Measurements from ENCODE around the gene SGCE. TPM values are rescaled to one million over a fixed set of nuclear protein-coding genes. Genes with fewer than 3 reads are reported as not detected.

Gene SGCE
- total and polyA plus RNA-seq, 2 experiments from 2014 or later, result 77.6 to 114 TPM

DNA sequence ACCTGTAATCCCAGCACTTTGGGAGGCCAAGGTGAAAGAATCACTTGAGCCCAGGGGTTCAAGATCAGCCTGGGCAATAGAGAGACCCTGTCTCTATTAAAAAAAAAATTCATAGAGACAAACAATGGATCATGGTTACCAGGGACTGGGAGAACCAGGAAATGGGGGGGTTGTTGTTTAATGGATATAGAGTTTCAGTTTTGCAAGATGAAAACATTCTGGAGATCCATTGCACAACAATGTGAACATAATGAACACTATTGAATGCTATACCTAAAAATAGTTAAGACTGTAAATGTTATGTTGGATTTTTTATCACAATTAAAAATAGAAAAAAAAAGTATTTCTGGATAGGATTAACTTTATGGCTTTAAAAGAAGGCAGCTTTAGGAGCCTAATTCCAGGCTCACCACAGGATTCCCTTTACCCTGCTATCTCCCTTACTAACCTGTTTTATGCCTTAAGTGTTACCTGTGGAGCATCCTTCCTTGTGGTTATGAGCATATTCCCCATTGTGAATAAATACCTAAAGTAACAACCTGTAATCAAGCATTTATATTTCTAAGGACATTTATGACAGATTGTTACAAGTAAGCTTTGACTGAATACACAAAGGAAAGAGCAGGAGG, 45.1 kb upstream of the SGCE start:
- Histone ChIP-seq H3K4me2 (no peak overlapping the region), H2AFZ (no peak overlapping the region), H3K4me1 (ENCODE audit: insufficient read depth) (peaks cover 24% of the 10 kb centered on the region), H3K4me3 (no peak overlapping the region), H3K9me2 (replicated peaks; ENCODE audit: insufficient read depth) (no peaks in the 10 kb centered on the region), H3K79me2 (no peaks in the 10 kb centered on the region), H3K36me3 (replicated peaks; ENCODE audit: insufficient read depth, low read depth) (no peaks in the 10 kb centered on the region), H3K27me3 (no peaks in the 10 kb centered on the region), H3K9me3 (ENCODE audit: low read depth) (no peaks in the 10 kb centered on the region), H4K20me1 (ENCODE audit: insufficient read depth, poor library complexity, severe bottlenecking) (no peaks in the 10 kb centered on the region), H3K27ac (peak overlapping the region; percentile 70)
- no peak for DNase-seq (ENCODE audit: low spot score)
- no peak for TF ChIP-seq EZH2 (IDR thresholded peaks at IDR 0.05; ENCODE audit: borderline replicate concordance)
- TF ChIP-seq, protein P1, sequence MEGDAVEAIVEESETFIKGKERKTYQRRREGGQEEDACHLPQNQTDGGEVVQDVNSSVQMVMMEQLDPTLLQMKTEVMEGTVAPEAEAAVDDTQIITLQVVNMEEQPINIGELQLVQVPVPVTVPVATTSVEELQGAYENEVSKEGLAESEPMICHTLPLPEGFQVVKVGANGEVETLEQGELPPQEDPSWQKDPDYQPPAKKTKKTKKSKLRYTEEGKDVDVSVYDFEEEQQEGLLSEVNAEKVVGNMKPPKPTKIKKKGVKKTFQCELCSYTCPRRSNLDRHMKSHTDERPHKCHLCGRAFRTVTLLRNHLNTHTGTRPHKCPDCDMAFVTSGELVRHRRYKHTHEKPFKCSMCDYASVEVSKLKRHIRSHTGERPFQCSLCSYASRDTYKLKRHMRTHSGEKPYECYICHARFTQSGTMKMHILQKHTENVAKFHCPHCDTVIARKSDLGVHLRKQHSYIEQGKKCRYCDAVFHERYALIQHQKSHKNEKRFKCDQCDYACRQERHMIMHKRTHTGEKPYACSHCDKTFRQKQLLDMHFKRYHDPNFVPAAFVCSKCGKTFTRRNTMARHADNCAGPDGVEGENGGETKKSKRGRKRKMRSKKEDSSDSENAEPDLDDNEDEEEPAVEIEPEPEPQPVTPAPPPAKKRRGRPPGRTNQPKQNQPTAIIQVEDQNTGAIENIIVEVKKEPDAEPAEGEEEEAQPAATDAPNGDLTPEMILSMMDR (IDR thresholded peaks at IDR 0.05; ENCODE audit: poor library complexity), result no peak
- no peak for TF ChIP-seq EZH2phosphoT487 (IDR thresholded peaks at IDR 0.05; ENCODE audit: low read depth, severe bottlenecking, unreplicated experiment)

DNA sequence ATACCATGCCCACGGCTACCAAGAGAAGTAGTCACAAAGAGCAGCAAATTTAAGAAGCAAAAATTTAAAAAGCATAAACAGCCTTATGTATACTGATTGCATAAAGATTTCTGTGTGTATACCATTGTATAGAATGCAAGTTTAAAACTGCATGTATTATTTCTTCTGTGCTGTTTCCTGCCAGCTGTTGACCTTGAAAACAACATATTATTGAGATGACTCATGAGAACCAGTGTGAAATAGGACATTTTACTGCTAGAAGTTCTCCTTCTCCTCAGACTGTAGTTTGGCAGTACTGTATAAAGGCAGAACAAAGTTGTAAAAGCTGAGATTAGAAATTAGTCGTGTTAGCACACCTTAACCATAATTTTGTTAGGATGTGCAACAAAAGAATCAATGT, 42.3 kb upstream of the SGCE start:
- 60% methylated on average over 2 of the region's 2 CpGs for WGBS (ENCODE audit: low lambda C conversion rate, missing lambda C conversion rate)
- TF ChIP-seq, protein P1 (IDR thresholded peaks at IDR 0.05; ENCODE audit: poor library complexity), result no peak
- TF ChIP-seq EZH2phosphoT487 (IDR thresholded peaks at IDR 0.05; ENCODE audit: low read depth, severe bottlenecking, unreplicated experiment), result no peak
- no peak for TF ChIP-seq EZH2 (IDR thresholded peaks at IDR 0.05; ENCODE audit: borderline replicate concordance)
- peak overlapping the region; percentile 32 for H3K4me2 ChIP-seq
- H3K27me3 ChIP-seq, result no peaks in the 10 kb centered on the region
- H3K4me1 ChIP-seq (ENCODE audit: insufficient read depth), result peaks cover 24% of the 10 kb centered on the region
- DNase-seq (ENCODE audit: low spot score), result peak; percentile 40
- H4K20me1 ChIP-seq (ENCODE audit: insufficient read depth, poor library complexity, severe bottlenecking), result no peaks in the 10 kb centered on the region
- no peaks in the 10 kb centered on the region for H3K36me3 ChIP-seq (replicated peaks; ENCODE audit: insufficient read depth, low read depth)
- H3K9me2 ChIP-seq (replicated peaks; ENCODE audit: insufficient read depth), result no peaks in the 10 kb centered on the region
- H3K4me3 ChIP-seq, result no peak overlapping the region
- H3K27ac ChIP-seq, result peak overlapping the region; percentile 72
- no peak overlapping the region for H2AFZ ChIP-seq
- no peaks in the 10 kb centered on the region for H3K79me2 ChIP-seq
- H3K9me3 ChIP-seq (ENCODE audit: low read depth), result no peaks in the 10 kb centered on the region

DNA sequence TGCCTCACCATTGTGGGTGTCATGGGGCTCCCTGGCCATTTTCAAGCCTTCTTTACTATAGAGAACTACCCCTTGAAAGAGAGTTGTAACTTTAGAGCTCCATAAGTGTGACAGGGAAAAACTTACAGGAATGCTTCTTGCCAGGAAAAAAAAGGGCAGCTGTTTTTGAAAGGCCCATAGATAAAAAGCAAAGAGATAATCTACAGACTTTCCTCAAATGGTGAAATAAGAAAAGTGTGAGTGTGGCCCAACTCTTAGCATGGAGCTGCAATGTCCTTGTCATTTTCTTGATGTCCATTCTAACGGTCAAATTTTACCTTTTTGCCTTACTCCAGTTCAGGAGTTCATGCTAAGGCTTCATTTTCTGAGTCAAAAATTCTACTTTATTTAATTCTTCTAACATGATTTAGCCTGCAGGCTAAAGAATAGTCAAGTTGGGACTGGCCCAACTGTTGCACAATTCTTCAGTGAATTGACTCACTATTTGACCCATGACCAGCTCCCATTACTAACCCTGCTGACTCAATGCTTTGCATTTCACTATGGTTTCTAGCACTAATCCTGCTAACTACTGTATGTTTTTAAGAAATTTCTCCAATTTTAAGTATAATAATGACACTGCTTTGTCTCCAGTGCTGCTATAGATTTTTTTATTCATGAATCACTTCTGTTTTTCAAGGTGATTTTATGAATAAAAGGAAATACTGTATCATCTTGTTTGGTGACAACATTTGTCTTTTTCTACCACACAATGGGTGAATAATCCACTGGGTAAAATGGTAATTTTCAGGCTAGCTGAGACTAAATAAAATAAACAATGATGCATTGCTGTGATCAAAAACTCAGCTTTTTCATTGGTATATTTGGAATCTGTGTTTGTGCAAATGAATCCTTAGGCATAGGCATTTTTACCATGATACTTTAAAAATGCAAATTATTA, 41.4 kb upstream of the SGCE start:
- TF ChIP-seq, protein P1 (IDR thresholded peaks at IDR 0.05; ENCODE audit: poor library complexity), result no peak
- no peak for TF ChIP-seq EZH2phosphoT487 (IDR thresholded peaks at IDR 0.05; ENCODE audit: low read depth, severe bottlenecking, unreplicated experiment)
- no peak for TF ChIP-seq EZH2 (IDR thresholded peaks at IDR 0.05; ENCODE audit: borderline replicate concordance)
- H3K4me2 ChIP-seq, result peak overlapping the region; percentile 32
- 78% methylated on average over 1 of the region's 1 CpG for WGBS (ENCODE audit: low lambda C conversion rate, missing lambda C conversion rate)

More for the DNA sequence above, 41.4 kb upstream of the SGCE start:
- H3K9me3 ChIP-seq (ENCODE audit: low read depth), result no peaks in the 10 kb centered on the region
- peak; percentile 74 for DNase-seq (ENCODE audit: low spot score)
- no peaks in the 10 kb centered on the region for H3K36me3 ChIP-seq (replicated peaks; ENCODE audit: insufficient read depth, low read depth)
- no peak overlapping the region for H3K4me3 ChIP-seq
- no peak overlapping the region for H2AFZ ChIP-seq
- peak overlapping the region; percentile 72 for H3K27ac ChIP-seq
- H3K27me3 ChIP-seq, result no peaks in the 10 kb centered on the region
- H3K79me2 ChIP-seq, result no peaks in the 10 kb centered on the region
- no peaks in the 10 kb centered on the region for H3K9me2 ChIP-seq (replicated peaks; ENCODE audit: insufficient read depth)
- peaks cover 22% of the 10 kb centered on the region for H3K4me1 ChIP-seq (ENCODE audit: insufficient read depth)
- H4K20me1 ChIP-seq (ENCODE audit: insufficient read depth, poor library complexity, severe bottlenecking), result no peaks in the 10 kb centered on the region

Measured in hepatocyte (in vitro differentiated cells).